G401.6 (cell line): ENCODE measurements around the gene GPC5.
"Not testable (repeated sequence)": the region's sequence is repeated elsewhere in the genome, so short reads cannot be mapped to it uniquely, and the experiment has no call there.

Experiments used
- FAIRE-seq: peaks from 2 replicates; lab custom pipeline; 2012; peaks lifted over from hg19 to GRCh38; lab: Jason Lieb, UNC

Gene GPC5

GRCh38 chr13:91398413-91399188 lies at the start of gene GPC5:
TSS of gene GPC5 (plus strand) at chr13:91398621.
- FAIRE-seq, result no peak

- no peak for FAIRE-seq
Observed at GRCh38 chr13:91348906-91349435, 49.5 kb upstream of the GPC5 start.

- no peak for FAIRE-seq
Observed at GRCh38 chr13:91349992-91350911, 48.2 kb upstream of the GPC5 start.

GRCh38 chr13:91351123-91351522 lies 47.3 kb upstream of the GPC5 start:
- no peak for FAIRE-seq

- FAIRE-seq, result no peak
Observed at GRCh38 chr13:91351980-91352379, 46.4 kb upstream of the GPC5 start.

- not testable (repeated sequence) for FAIRE-seq
Observed at GRCh38 chr13:91352891-91353290, 45.5 kb upstream of the GPC5 start.

GRCh38 chr13:91353494-91353893 lies 44.9 kb upstream of the GPC5 start:
- FAIRE-seq, result no peak

- no peak for FAIRE-seq
Observed at GRCh38 chr13:91355099-91355825, 43.2 kb upstream of the GPC5 start.

GRCh38 chr13:91355826-91356710 lies 42.4 kb upstream of the GPC5 start:
- peak; percentile 17 for FAIRE-seq

- no peak for FAIRE-seq
Observed at GRCh38 chr13:91356919-91357612, 41.4 kb upstream of the GPC5 start.

GRCh38 chr13:91357613-91358386 lies 40.6 kb upstream of the GPC5 start:
- no peak for FAIRE-seq

GRCh38 chr13:91358387-91358782 lies 40.0 kb upstream of the GPC5 start:
- no peak for FAIRE-seq

- no peak for FAIRE-seq
Observed at GRCh38 chr13:91359111-91359510, 39.3 kb upstream of the GPC5 start.

GRCh38 chr13:91359631-91360030 lies 38.8 kb upstream of the GPC5 start:
- peak; percentile 79 for FAIRE-seq

GRCh38 chr13:91360246-91360751 lies 38.1 kb upstream of the GPC5 start:
- no peak for FAIRE-seq

- FAIRE-seq, result no peak
Observed at GRCh38 chr13:91361755-91362271, 36.6 kb upstream of the GPC5 start.

GRCh38 chr13:91362908-91363307 lies 35.5 kb upstream of the GPC5 start:
- FAIRE-seq, result no peak

GRCh38 chr13:91368101-91368500 lies 30.3 kb upstream of the GPC5 start:
- FAIRE-seq, result no peak

- FAIRE-seq, result no peak
Observed at GRCh38 chr13:91368676-91369440, 29.6 kb upstream of the GPC5 start.
